ENCODE results near the gene HINT2.

Gene HINT2

GRCh38 chr9:35814841-35815543, at the start of gene HINT2:
Gene HINT2, minus strand, starts transcription at chr9:35815042. Its CDS starts 63 bp downstream, at chr9:35814979.
- DNase-seq (ENCODE audit: low spot score): peak; percentile 91

GRCh38 chr9:35863583-35863982, 48.7 kb upstream of the HINT2 start:
- DNase-seq (ENCODE audit: low spot score): no peak

GRCh38 chr9:35862328-35862727, 47.5 kb upstream of the HINT2 start:
- DNase-seq (ENCODE audit: low spot score): no peak

- no peak for DNase-seq (ENCODE audit: low spot score)
Measured at GRCh38 chr9:35861161-35861897, 46.5 kb upstream of the HINT2 start.

GRCh38 chr9:35859990-35860339, 45.1 kb upstream of the HINT2 start:
- DNase-seq (ENCODE audit: low spot score): no peak

GRCh38 chr9:35859310-35859989, 44.6 kb upstream of the HINT2 start:
- DNase-seq (ENCODE audit: low spot score): no peak

DNA sequence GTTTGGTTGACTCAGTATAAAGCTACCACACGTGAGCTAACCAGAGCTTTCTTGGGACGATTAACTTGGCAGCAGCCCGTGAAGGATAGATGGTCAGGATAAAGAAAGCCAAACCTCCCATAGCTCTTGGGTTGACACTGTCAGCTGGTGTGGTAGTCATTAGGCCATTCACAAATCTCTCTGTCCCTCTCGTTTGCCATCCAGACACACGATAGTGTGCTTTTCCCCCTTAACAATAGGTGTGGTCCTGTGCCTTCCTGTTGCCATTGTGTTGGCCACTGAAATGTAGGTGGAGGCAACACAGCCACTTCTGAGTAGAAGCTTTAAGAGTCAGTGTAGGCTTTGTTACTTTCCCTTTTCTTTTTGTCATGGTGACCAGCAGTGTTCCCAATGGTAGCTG, 43.6 kb upstream of the HINT2 start:
- DNase-seq (ENCODE audit: low spot score): no peak

GRCh38 chr9:35856882-35857281, 42.0 kb upstream of the HINT2 start:
- DNase-seq (ENCODE audit: low spot score): no peak

DNA sequence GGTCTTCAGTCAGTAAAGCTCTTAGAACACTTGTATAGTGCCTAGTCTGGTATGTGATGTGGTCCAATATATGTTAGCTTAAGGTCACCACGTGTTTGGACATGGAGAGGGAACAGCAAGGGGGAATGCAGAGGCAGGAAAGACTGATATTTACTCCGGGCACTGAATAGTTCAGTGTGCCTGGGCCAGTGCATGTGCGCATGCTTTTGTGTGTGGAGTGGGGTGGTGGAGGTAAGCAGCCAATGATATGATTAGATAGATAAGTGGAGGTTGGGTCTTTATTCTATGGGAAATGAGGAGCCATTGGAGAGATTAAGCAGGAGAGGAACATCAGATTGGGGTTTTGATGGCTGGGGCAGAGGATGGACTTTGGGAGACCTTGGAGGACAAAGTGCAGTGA, 41.4 kb upstream of the HINT2 start:
- DNase-seq (ENCODE audit: low spot score): no peak

DNA sequence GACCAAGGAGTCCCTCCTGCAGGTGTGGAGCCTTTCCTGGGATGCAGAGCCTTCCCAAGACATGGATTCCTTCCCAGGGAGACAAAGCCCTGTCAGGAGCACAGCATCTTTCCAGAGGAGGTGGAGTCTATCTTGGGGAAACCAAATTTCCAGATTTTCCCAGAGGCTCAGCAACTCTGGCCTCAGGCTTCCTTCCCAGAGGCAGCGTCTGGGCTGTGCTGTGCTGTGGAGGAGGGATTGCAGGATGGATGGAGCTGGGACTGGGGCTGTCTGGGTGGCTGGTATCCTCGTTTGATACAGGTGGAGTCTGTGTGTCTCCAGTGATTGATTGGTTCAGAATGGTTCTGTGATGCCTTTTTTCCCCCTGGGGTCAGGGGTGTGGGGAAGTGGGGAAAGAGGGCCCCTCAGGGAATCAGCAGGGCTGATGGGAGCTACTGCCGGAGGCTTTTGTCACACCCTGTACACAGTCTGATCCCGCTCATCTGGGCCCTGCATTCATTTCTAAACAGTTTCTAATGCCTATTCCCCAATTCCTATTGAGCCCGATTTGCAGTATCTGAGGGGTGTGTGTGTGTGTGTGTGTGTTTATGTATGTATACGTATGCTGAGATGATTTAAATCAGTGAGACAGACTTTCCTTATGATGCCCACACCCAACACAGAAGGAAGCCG, 39.4 kb upstream of the HINT2 start:
- DNase-seq (ENCODE audit: low spot score): no peak

- DNase-seq (ENCODE audit: low spot score): no peak
Measured at GRCh38 chr9:35852876-35853865, 38.3 kb upstream of the HINT2 start.

- no peak for DNase-seq (ENCODE audit: low spot score)
Measured at GRCh38 chr9:35852267-35852815, 37.5 kb upstream of the HINT2 start.

DNA sequence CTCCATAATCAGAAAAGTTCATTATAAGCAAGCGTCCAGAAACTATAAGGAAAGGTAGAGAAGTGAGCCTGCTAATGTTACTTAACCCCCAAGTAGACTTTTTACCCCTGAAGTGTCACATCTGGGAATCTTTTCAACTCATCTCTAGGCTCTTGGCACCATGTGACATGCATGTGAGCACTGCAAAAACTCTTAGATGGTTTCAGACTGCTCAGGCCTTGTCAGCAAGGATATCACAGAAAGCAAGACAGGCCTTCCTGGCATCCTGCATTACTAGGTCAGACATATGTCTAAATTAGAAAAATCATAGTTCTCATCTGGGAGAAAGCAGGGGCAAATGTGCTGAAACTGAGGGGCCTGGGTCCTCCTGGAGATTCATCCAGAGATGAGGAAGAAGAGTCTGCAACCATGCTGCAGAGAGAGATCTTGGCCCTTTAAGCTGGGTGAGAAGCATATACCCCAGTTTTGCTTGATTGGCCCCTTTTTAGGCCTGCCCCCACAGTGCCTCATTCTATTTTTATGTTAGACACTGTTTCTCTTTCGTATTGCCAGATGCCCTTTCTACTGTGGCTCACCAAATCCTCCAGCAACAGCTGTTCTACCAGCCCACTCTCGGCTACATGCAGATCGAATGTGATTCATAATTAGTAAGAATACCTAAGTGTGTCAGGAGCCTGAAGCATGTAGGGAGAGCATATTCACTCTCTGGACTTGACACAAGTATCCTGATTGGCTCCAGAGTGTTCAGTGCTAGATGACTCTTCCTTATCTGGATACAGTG, 33.1 kb upstream of the HINT2 start:
- DNase-seq (ENCODE audit: low spot score): no peak

DNA sequence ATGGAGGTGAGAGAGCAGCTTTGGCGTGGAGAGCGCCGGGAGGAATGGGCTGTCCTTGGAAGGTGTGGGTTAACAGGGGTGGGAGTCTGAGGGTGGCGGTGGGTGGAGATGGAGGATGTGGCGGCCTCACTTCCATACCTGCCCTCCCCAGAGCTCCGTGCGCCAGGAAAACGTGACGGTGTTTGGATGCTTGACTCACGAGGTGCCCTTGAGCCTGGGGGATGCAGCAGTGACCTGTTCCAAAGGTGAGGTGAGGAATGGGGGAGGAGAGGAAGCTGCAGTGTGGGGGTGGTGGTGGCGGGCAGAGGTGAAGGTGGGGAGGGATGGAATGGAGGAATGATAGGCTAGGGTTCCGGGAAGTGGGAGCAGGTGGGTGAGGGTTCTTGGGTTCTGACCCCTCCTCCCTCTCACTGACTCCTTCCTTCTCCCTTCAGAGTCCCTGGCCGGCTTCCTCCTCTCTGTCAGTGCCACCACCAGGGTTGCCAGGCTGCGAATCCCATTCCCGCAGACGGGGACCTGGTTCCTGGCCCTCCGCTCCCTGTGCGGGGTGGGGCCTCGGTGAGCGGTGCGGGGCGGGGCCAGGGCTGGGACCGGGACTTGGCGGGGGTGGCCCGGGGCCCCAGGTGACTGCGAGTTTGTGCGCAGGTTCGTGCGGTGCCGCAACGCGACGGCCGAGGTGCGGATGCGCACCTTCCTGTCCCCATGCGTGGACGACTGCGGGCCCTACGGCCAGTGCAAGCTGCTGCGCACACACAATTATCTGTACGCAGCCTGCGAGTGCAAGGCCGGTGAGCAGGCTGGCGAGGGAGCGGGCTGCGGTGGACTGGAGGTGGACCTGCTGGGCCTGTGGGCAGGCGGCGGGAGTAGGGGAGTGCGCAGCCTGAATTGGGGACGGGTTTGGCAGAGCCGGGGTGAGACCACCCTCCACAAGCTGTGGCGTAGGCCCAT, 31.3 kb upstream of the HINT2 start:
- DNase-seq (ENCODE audit: low spot score): no peak

DNA sequence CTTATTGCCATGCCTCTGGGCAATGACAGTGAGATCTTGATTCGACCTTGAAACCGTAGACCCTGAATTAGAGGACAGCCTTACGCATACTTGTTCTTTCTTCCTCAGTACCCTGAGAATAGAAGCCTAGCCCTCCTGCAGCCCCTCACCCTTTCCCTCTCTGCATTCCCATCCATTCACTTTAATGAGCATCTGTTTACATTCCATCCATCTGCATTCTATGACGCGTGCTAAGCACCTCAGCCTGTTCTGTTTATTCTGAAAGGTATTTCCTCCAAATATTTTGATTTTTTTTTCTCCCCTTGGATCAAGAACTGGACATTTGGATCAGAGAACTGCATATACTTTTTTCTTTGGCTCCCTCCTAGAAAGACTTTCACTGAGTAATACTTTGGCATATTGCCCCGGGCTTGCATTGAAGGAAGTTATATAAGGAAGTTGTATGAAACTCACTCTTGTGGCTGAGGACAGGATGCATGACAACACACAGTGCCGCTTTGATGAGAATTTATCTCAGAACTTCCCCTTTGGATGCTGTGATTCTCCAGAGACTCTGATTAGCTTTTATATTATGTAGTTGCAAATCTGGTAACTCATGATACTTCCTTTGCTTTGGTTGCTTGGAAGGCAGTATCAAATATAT, 29.9 kb upstream of the HINT2 start:
- no peak for DNase-seq (ENCODE audit: low spot score)

- DNase-seq (ENCODE audit: low spot score): peak; percentile 34
Measured at GRCh38 chr9:35842795-35843194, 28.0 kb upstream of the HINT2 start.

DNA sequence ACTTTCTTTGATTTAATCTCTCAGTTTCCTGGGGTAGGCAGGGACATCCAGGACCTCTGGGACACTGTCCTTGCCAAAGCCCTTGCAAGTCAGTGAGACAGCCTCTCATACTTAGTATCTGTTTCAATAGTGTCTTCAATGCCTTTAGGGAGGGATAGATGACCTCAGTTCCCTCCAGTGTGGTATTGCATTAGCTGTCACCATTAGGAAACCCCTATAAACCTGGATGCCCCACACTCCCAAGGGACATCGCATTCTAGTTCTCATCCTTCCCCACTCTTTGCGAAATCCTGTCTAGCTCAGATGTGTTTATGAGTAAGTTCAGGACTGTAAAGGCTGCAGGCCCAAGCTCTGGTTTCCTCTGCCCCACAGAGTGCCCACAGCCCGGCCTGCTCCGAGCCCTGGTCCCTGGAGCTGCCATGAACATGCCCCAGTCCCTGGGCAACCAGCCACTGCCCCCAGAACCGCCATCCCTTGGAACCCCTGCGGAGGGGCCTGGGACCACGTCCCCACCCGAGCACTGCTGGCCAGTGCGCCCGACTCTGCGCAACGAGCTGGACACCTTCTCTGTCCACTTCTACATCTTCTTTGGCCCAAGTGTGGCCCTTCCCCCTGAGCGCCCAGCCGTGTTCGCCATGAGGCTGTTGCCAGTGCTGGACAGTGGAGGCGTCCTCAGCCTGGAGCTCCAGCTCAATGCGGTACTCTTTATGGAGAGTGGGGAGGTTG, 27.3 kb upstream of the HINT2 start:
- no peak for DNase-seq (ENCODE audit: low spot score)

- DNase-seq (ENCODE audit: low spot score): no peak
Measured at GRCh38 chr9:35841645-35841900, 26.7 kb upstream of the HINT2 start.

Data from HuH-7 (cell line).